SK-N-SH (cell line): Measurements from ENCODE around the gene USP48. TPM values are rescaled to one million over a fixed set of nuclear protein-coding genes. Genes with fewer than 3 reads are reported as not detected.

Source experiments
- CTCF ChIA-PET: fragments of 300-600, 350-600 bp; formaldehyde crosslinking; extraction: SDS; loops from one replicate; lab custom pipeline; 2021; lab: Yijun Ruan, JAX
- POLR2A ChIA-PET: fragments of 350-600 bp; sonication (Branson Sonifier 250); formaldehyde crosslinking; extraction: SDS; loops from one replicate; lab custom pipeline; 2020; ENCODE audit warnings: antibody characterized with exemption, inconsistent platforms; lab: Yijun Ruan, JAX
- DNase-seq: peaks from one replicate; pipeline ENCODE4 v3.0.0; 2012
- H2AFZ ChIP-seq: fragments of 200-600 bp; sonication (generic); 2 replicates; pipeline ENCODE4 v1.8.1; 2016; ENCODE audit warnings: antibody characterized with exemption, mild to moderate bottlenecking, low read depth
- H3F3A ChIP-seq: fragments of 200-600 bp; sonication (generic); replicated peaks from 2 replicates; pipeline ENCODE3; 2016; ENCODE audit warnings: antibody characterized with exemption, mild to moderate bottlenecking; ENCODE audit not compliant: insufficient read depth
- H3K27ac ChIP-seq, 2 experiments: fragments of 200-500 bp in 1 of 2; fragments of 200-600 bp in 1 of 2; sonication (Bioruptor generic) in 1 of 2; sonication (generic), shearing (Covaris generic) in 1 of 2; 2 replicates each; pipeline versions ENCODE4 v1.5.1 to v1.6.1; 2014 to 2016; ENCODE audit warnings: low read depth in 2 of 2, inconsistent platforms in 1 of 2, low read length in 1 of 2, mild to moderate bottlenecking in 1 of 2, mixed read lengths in 1 of 2
- H3K27me3 ChIP-seq: fragments of 200-600 bp; sonication (generic), shearing (Covaris generic); 2 replicates; pipeline ENCODE4 v1.6.1; 2016; ENCODE audit warnings: mixed run types; ENCODE audit not compliant: insufficient read depth
- H3K36me3 ChIP-seq, 2 experiments: fragments of 200-500 bp in 1 of 2; fragments of 200-600 bp in 1 of 2; sonication (Bioruptor generic) in 1 of 2; sonication (generic) in 1 of 2; replicated peaks in 1 of 2; 2 replicates each; pipeline versions ENCODE3 to v1.5.1; 2014 to 2016; ENCODE audit warnings: low read length in 1 of 2, mild to moderate bottlenecking in 1 of 2; ENCODE audit not compliant: insufficient read depth in 2 of 2, control insufficient read depth in 1 of 2
- H3K4me1 ChIP-seq, 2 experiments: fragments of 200-500 bp in 1 of 2; fragments of 200-600 bp in 1 of 2; sonication (Bioruptor generic) in 1 of 2; sonication (generic), shearing (Covaris generic) in 1 of 2; 2 replicates each; pipeline versions ENCODE4 v1.5.1 to v1.6.1; 2014 to 2016; ENCODE audit warnings: low read depth in 1 of 2, low read length in 1 of 2, mixed run types in 1 of 2; ENCODE audit not compliant: insufficient read depth in 2 of 2, control insufficient read depth in 1 of 2
- H3K4me2 ChIP-seq: fragments of 200-600 bp; sonication (generic), shearing (Covaris generic); 2 replicates; pipeline ENCODE4 v1.6.1; 2017; ENCODE audit warnings: mixed run types
- H3K4me3 ChIP-seq, 2 experiments: fragments of 200-500 bp in 1 of 2; fragments of 200-600 bp in 1 of 2; sonication (Bioruptor generic) in 1 of 2; sonication (generic), shearing (Covaris generic) in 1 of 2; 2 replicates each; pipeline versions ENCODE4 v1.5.1 to v1.8.1; 2014 to 2016; ENCODE audit warnings: low read depth in 2 of 2, inconsistent platforms in 1 of 2, low read length in 1 of 2, mild to moderate bottlenecking in 1 of 2, mixed read lengths in 1 of 2, moderate library complexity in 1 of 2
- H3K79me2 ChIP-seq: fragments of 200-600 bp; sonication (generic); 2 replicates; pipeline ENCODE4 v1.8.1; 2017; ENCODE audit warnings: mild to moderate bottlenecking; ENCODE audit not compliant: insufficient read depth
- H3K9ac ChIP-seq: fragments of 200-600 bp; sonication (generic); 2 replicates; pipeline ENCODE4 v1.6.1; 2017; ENCODE audit warnings: mixed run types
- H3K9me2 ChIP-seq: fragments of 200-600 bp; sonication (generic); 2 replicates; pipeline ENCODE4 v1.6.1; 2017; ENCODE audit warnings: mixed run types
- H3K9me3 ChIP-seq: fragments of 200-600 bp; sonication (generic); 2 replicates; pipeline ENCODE4 v1.6.1; 2017; ENCODE audit warnings: mixed run types, mild to moderate bottlenecking, moderate library complexity
- H4K20me1 ChIP-seq: fragments of 200-600 bp; sonication (generic); 2 replicates; pipeline ENCODE4 v1.6.1; 2017; ENCODE audit warnings: mild to moderate bottlenecking, mixed run types; ENCODE audit not compliant: insufficient read depth
- CHD2 ChIP-seq: fragments of 150-350 bp; IDR thresholded peaks from 2 replicates; pipeline ENCODE4 v1.6.1; 2018; ENCODE audit warnings: low read length; ENCODE audit not compliant: partially characterized antibody
- CTCF ChIP-seq: fragments of 200-600 bp; sonication (generic); IDR thresholded peaks from 2 replicates; pipeline ENCODE4 v1.6.1; 2017; ENCODE audit warnings: antibody characterized with exemption, mild to moderate bottlenecking, moderate library complexity
- ELF1 ChIP-seq: IDR thresholded peaks from 2 replicates; pipeline ENCODE4 v1.4.0; 2012
- EP300 ChIP-seq, 2 experiments: IDR thresholded peaks; 2 replicates each; pipeline versions ENCODE4 v1.4.0 to v1.6.1; 2012; ENCODE audit warnings: borderline replicate concordance in 1 of 2, low read depth in 1 of 2, low read length in 1 of 2
- FOXM1 ChIP-seq: IDR thresholded peaks from 2 replicates; pipeline ENCODE4 v1.4.0; 2012; ENCODE audit warnings: low read depth, mild to moderate bottlenecking
- GABPA ChIP-seq: IDR thresholded peaks from 2 replicates; pipeline ENCODE4 v1.4.0; 2012; ENCODE audit warnings: low read depth, mild to moderate bottlenecking
- GATA2 ChIP-seq: sonication (generic); formaldehyde crosslinking; IDR thresholded peaks from 2 replicates; pipeline ENCODE4 v1.5.0; 2020; ENCODE audit warnings: mild to moderate bottlenecking, missing genetic modification reagents
- IRF3 ChIP-seq: fragments of 150-350 bp; IDR thresholded peaks from 2 replicates; pipeline ENCODE4 v1.6.1; 2016; ENCODE audit warnings: mild to moderate bottlenecking, low read depth, low read length
- MAX ChIP-seq: IDR thresholded peaks from 2 replicates; pipeline ENCODE4 v1.4.0; 2012; ENCODE audit warnings: low read depth
- MXI1 ChIP-seq: IDR thresholded peaks from 2 replicates; pipeline ENCODE4 v1.6.1; 2012; ENCODE audit warnings: mild to moderate bottlenecking, low read depth, low read length, improper control_type of control experiment
- POLR2AphosphoS5 ChIP-seq: IDR thresholded peaks from 2 replicates; pipeline ENCODE4 v1.6.1; 2012; ENCODE audit warnings: low read depth, low read length
- RAD21 ChIP-seq: IDR thresholded peaks from 2 replicates; pipeline ENCODE4 v1.6.1; 2012; ENCODE audit warnings: mild to moderate bottlenecking, low read length
- RXRA ChIP-seq: IDR thresholded peaks from 2 replicates; pipeline ENCODE4 v1.4.0; 2012; ENCODE audit warnings: low read depth, mild to moderate bottlenecking, borderline replicate concordance
- SMC3 ChIP-seq: IDR thresholded peaks from 2 replicates; pipeline ENCODE4 v1.6.1; 2012; ENCODE audit warnings: low read depth, low read length, improper control_type of control experiment
- TCF12 ChIP-seq: IDR thresholded peaks from 2 replicates; pipeline ENCODE4 v1.4.0; 2012
- WGBS: methylation state at CpG from one replicate; pipeline ENCODE4 v1.1.6; 2017; ENCODE audit warnings: low lambda C conversion rate; 5-methylcytosine and 5-hydroxymethylcytosine counted together
- polyA plus RNA-seq, 3 experiments: library from polyadenylated mRNA; depleted of rRNA; stranded (reverse); fragments of >200 nt; gene quantifications; 2 replicates each; pipeline ENCODE4 v1.2.3, GENCODE V29; 2012

USP48 gene
- polyA plus RNA-seq, 1 of the 3 experiments (the other 2 are of a cell fraction): 13.6 TPM

GRCh38 chr1:21648791-21649190 lies 134.2 kb downstream of the USP48 start:
- no peak for TF ChIP-seq MAX
- TF ChIP-seq POLR2AphosphoS5: no peak
- no peak for TF ChIP-seq SMC3
- no peak for TF ChIP-seq ELF1
- no peak for TF ChIP-seq GATA2 (CRISPR knock-in tag)
- no peak for TF ChIP-seq GABPA
- TF ChIP-seq CTCF: no peak
- TF ChIP-seq RAD21: no peak
- TF ChIP-seq MXI1: no peak
- TF ChIP-seq TCF12: no peak
- TF ChIP-seq RXRA: no peak
- no peak for TF ChIP-seq FOXM1
- no peak for TF ChIP-seq IRF3
- Histone ChIP-seq H3K4me1 (peaks cover 0 to 11% of the 10 kb centered on the region in 2 experiments; a peak in 1 of 4 replicates), H2AFZ (no peak overlapping the region), H3K9ac (no peak overlapping the region), H3K9me3 (no peaks in the 10 kb centered on the region), H4K20me1 (no peaks in the 10 kb centered on the region), H3K9me2 (no peaks in the 10 kb centered on the region), H3K27me3 (peaks cover 10% of the 10 kb centered on the region), H3K4me2 (no peak overlapping the region), H3K27ac (no peak overlapping the region), H3K36me3 (no peaks in the 10 kb centered on the region), H3K4me3 (no peak overlapping the region), H3F3A (no peaks in the 10 kb centered on the region), H3K79me2 (no peaks in the 10 kb centered on the region)
- CTCF ChIA-PET: interaction anchor here (1.4 to 2.7 kb wide), 2 partner anchors 10 to 278 kb away, joined by 3 to 18 read pairs; no protein-coding TSS in a partner anchor
- DNase-seq: no peak
- POLR2A ChIA-PET: no interaction called here
- 34% methylated on average over 4 of the region's 10 CpGs for WGBS

- WGBS: 54% methylated on average over 4 of the region's 4 CpGs
- Histone ChIP-seq H3K4me3 (no peak overlapping the region), H3K27me3 (peaks cover 10% of the 10 kb centered on the region), H3K27ac (no peak overlapping the region), H2AFZ (no peak overlapping the region), H3K79me2 (no peaks in the 10 kb centered on the region), H3K4me1 (peaks cover 0 to 11% of the 10 kb centered on the region in 2 experiments; a peak in 1 of 4 replicates), H3K9me2 (no peaks in the 10 kb centered on the region), H3K4me2 (no peak overlapping the region), H3K36me3 (no peaks in the 10 kb centered on the region), H3F3A (no peaks in the 10 kb centered on the region), H3K9ac (no peak overlapping the region), H4K20me1 (no peaks in the 10 kb centered on the region), H3K9me3 (no peaks in the 10 kb centered on the region)
- DNase-seq: no peak
- TF ChIP-seq EP300 (IDR thresholded peaks at IDR 0.05; ENCODE audit: borderline replicate concordance in 1 of 2, low read depth in 1 of 2, low read length in 1 of 2) (no peak), CTCF (no peak), MAX (no peak), CHD2 (no peak)
- ChIA-PET POLR2A (no interaction called here), CTCF (interaction anchor here (2.7 kb wide), 1 partner anchor 11 kb away, joined by 18 read pairs; no protein-coding TSS in a partner anchor)
Measured at GRCh38 chr1:21648352-21648730, 134.6 kb downstream of the USP48 start.
